NCI-H1092 (cell line): ENCODE results near the gene SLC25A12.
"Not testable (repeated sequence)": the region's sequence is repeated elsewhere in the genome, so short reads cannot be mapped to it uniquely, and the experiment has no call there.

Source experiments
- DNase-seq: peaks from one replicate; lab custom pipeline; 2025; lab: John Stamatoyannopoulos, UW

The SLC25A12 gene

DNA sequence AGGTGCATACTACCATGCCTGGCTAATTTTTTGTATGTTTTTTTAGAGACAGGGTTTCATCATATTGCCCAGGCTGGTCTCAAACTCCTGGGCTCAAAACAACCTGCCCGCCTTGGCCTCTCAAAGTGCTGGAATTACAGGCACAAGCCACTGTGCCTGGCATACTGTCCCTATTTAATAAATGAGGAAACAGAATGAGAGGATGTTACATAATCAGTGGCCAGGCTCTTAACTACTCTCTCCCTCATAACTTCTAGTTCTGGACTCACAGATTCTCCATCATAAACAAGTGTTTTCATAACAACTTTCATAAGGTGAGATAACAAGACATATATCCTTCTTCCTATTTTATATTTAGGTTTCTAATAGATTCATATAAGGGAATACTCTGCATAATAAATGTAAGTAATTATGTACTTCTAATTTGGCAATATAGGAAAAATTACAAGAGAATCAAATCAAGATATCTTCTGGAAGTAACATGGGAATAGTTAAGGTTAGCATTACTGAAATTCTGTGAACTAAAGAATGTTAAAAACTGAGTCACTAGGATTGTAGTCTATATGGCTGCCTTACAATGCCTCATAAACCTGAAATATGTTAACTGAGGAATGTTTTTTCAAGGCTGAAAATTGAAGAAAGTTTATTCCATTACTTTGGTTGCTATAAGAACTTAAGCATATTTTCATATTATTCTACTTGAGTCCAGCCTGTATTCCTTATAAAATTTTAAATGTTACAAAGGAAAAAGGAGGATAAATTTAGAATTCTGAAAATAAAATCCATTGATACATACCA lies 71.3 kb downstream of the SLC25A12 start:
- DNase-seq, result no peak

GRCh38 chr2:171819453-171819852 lies 74.6 kb downstream of the SLC25A12 start:
- DNase-seq, result no peak

- no peak for DNase-seq
Observed at GRCh38 chr2:171814883-171815282, 79.2 kb downstream of the SLC25A12 start.

DNA sequence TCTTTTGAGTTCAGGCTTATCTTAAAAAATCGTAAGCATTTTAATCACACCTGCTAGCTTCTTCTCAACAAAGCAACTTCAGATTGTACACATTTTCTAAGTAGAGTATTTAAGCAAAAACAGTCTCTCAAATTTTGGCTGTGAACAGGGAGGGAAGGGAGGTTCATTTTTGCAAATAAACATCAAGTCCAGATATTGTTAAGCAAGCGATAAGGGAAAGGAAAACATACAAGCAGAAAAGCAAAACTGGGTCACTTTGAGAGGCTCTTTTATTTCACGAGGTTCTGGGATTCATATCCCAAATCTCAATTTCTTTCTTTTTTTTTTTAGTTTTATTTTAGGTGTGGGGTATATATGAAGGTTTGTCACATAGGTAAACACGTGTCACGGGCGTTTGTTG lies 79.9 kb downstream of the SLC25A12 start:
- no peak for DNase-seq

DNA sequence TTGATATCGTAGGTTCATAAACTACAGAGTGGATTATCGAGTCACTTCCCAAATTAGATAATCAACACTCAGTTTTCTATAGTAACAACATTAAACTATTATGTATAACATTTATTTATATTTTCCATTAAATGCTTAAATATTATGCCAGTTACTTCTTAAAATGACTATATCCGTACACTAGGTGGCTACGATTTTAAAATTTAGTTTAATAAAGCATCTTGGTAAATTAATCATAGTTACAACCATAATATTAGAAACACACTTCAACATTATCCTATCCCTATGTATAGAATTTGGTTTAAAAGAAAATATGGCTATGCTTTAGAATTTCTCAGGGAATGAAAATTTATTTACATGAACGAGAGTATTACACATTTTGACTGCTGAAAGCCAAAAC lies 80.3 kb downstream of the SLC25A12 start:
- no peak for DNase-seq

GRCh38 chr2:171813126-171813525 lies 80.9 kb downstream of the SLC25A12 start:
- no peak for DNase-seq

DNA sequence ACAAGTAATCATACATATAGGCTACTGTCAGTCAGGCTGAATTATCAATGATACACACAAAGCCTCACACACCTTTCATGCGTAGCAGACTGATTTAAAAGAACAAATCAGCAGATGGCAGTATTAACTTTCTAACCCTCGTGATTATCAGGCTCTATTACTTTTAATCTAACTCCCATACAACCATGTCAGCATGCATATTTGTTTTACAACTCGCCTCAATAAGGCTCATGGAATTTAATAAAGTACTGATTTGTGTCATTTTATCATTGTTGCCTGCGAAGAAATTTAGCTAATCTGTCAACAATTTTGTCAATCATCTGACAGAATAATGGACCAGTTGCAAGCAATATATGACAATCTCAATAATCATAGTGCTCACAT lies 82.8 kb downstream of the SLC25A12 start:
- no peak for DNase-seq

- DNase-seq, result no peak
Observed at GRCh38 chr2:171810422-171811244, 83.4 kb downstream of the SLC25A12 start.

DNA sequence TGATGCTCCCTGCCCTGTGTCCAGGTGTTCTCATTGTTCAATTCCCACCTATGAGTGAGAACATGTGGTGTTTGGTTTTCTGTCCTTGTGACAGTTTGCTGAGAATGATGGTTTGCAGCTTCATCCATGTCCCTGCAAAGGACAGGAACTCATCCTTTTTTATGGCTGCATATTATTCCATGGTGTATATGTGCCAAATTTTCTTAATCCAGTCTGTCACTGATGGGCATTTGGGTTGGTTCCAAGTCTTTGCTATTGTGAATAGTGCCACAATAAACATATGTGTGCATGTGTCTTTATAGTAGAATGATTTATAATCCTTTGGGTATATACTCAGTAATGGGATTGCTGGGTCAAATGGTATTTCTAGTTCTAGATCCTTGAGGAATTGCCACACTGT lies 85.2 kb downstream of the SLC25A12 start:
- not testable (repeated sequence) for DNase-seq

GRCh38 chr2:171807831-171808393 lies 86.1 kb downstream of the SLC25A12 start:
- no peak for DNase-seq

DNA sequence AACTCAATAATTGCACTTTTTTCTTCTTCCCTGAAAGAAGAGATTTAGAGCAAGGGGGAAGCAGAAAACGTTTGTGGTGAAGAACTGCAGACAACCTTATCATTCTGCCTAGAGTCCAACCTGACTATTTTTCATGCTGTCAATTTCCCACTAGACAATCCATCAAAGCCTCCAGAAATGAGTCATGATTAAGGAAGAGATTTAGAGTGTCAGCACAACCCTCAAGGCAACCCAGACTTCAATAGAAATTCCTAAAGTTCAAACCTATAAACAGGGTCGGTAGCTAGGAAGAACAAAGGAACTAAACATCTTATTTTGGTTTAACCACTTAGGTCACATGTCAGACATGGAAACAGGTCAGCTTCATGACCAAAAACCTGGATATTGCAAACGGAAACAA lies 86.9 kb downstream of the SLC25A12 start:
- DNase-seq, result no peak

DNA sequence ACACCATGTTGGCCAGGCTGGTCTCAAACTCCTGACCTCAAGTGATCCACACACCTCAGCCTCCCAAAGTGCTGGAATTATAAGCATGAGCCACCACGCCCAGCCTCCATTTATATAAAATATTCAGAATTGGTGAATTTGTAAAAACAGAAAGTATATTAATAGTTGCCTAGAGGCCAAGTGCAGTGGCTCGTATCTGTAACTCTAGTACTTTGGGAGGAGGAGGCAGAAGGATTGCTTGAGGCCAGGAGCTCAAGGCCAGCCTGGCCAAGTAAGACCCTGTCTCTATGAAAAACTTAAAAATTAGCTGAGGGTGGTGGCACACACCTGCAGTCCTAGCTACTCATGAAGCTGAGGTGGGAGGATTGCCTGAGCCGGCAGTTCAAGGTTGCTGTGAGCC lies 89.6 kb downstream of the SLC25A12 start:
- DNase-seq, result no peak

DNA sequence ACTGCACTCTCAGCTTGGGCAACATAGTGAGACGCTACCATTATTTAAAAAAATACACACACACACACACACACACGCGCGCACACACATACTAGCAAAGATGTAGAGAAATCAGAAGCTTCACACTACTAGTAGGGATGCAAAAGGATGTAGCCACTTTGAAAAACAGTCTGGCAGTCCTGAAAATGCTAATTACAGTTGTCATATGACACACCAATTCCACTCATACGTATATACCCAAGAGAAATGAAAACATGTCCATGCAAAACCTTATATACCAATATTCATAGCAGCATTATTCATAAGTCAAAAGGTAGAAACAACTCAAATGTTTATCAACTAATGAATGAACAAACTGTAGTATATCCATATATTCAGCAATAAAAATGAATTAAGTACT lies 90.3 kb downstream of the SLC25A12 start:
- DNase-seq, result no peak

DNA sequence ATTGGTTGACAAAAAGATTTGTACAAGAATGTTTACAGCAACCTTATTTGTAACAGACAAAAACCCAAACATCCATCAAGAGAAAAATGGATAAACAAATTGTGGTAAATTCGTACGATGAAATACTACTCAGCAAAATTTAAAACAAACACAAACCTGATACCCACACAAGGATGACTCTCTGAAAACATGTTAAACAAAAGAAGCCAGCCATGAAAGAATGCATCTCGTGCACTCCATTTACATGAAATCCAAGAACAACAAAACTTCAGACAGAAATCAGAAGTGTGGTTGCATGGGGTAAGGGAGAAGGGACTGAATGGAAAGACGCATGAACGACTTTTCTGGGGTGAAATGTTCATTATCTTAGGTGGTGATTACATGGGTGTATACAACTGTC lies 93.4 kb downstream of the SLC25A12 start:
- DNase-seq, result no peak

- DNase-seq, result no peak
Observed at GRCh38 chr2:171798156-171798820, 95.8 kb downstream of the SLC25A12 start.

DNA sequence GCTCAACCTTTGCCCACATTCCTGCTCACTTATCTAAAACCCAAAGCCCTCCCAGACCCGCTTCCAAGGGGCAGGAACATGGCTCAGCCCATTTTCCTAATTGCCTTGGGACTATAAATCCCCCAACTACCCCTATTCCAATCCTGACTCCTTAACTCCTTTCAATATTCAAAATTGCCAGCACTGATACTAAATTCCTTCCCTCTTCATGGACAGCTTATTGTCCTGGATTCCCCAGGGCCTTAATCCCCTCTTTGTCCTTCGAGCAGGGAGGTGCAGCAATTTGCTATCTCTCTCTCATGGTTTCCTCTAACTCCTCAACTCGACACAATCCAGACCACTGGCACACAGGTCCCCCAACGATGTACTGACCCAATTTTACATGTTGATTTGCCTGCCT lies 99.1 kb downstream of the SLC25A12 start:
- DNase-seq, result no peak

GRCh38 chr2:171793691-171794678 lies 100.1 kb downstream of the SLC25A12 start:
- no peak for DNase-seq

- DNase-seq, result no peak
Observed at GRCh38 chr2:171792886-171793580, 101.0 kb downstream of the SLC25A12 start.

- DNase-seq, result no peak
Observed at GRCh38 chr2:171792157-171792556, 101.9 kb downstream of the SLC25A12 start.

DNA sequence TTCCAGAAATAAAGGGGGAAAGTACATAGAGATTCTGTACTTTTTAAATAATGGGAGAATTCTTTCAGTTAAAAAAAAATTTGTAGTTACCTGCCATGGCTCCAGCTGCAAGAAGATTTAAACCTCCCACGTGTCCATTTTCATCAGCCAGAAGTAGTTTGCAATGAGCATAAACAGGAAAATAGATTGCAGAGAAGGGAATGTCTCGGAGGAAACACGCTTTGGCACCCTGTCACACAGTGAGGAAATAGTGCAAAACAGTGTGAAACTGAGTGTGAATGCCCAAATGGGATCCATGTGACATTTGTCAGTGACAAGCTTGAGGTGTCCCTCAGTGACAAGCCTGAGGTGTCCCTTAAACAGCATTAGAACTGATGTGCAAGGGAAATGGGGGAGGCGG lies 102.7 kb downstream of the SLC25A12 start:
- DNase-seq, result no peak

DNA sequence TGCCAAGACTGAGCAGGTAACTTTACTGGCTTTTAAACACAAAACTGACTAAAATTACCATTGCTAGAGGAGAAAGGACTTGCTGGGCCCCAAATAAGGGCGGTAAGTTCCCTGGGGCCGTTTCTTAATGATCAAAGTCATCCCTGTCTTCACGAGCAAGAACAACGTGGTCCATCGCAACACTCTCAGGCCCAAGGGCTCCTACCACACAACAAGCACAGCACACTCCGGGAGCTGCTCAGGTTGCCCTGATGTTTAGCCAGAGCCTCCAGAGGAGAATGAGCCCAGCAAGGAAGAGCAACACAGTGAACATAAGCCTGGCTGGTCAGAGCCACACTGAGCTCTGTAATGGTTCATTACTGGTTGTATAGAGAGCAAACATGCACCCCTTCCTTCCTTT lies 104.1 kb downstream of the SLC25A12 start:
- no peak for DNase-seq
